Mammary epithelial cell (primary cell): ENCODE data around the gene SLC4A1AP.
A peak's percentile ranks its signal among the peaks of the same experiment; 100 is the strongest.

Experiments
- EZH2 ChIP-seq: IDR thresholded peaks from 2 replicates; pipeline ENCODE4 v1.6.1; 2012; ENCODE audit warnings: low read length, inconsistent platforms, borderline replicate concordance
- TF ChIP-seq, protein P1 (sequence below), 2 donors: IDR thresholded peaks in 1 of 2; conservative IDR thresholded peaks in 1 of 2; 2 replicates each; pipeline ENCODE4 v1.5.1; 2011 to 2012; ENCODE audit warnings: inconsistent platforms in 2 of 2, low read length in 2 of 2, mild to moderate bottlenecking in 2 of 2, control low read depth in 1 of 2, low read depth in 1 of 2; ENCODE audit not compliant: insufficient read depth in 1 of 2; ENCODE audit errors: extremely low read depth in 1 of 2

DNA sequence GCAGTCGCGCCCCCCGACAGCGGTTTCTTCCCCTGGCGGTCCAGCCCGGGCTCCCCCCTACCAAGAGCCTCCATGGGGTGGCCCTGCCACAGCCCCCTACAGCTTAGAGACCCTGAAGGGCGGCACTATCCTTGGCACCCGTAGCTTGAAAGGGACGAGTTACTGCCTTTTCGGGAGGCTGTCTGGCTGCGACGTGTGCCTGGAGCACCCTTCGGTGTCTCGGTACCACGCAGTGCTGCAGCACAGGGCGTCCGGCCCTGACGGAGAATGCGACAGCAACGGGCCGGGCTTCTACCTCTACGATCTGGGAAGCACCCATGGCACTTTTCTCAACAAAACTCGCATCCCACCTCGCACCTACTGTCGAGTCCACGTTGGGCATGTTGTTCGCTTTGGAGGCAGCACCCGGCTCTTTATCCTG is 475 bp downstream of the SLC4A1AP start:
- TF ChIP-seq, protein P1, sequence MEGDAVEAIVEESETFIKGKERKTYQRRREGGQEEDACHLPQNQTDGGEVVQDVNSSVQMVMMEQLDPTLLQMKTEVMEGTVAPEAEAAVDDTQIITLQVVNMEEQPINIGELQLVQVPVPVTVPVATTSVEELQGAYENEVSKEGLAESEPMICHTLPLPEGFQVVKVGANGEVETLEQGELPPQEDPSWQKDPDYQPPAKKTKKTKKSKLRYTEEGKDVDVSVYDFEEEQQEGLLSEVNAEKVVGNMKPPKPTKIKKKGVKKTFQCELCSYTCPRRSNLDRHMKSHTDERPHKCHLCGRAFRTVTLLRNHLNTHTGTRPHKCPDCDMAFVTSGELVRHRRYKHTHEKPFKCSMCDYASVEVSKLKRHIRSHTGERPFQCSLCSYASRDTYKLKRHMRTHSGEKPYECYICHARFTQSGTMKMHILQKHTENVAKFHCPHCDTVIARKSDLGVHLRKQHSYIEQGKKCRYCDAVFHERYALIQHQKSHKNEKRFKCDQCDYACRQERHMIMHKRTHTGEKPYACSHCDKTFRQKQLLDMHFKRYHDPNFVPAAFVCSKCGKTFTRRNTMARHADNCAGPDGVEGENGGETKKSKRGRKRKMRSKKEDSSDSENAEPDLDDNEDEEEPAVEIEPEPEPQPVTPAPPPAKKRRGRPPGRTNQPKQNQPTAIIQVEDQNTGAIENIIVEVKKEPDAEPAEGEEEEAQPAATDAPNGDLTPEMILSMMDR (conservative IDR thresholded peaks at IDR 0.05 in 1 of 2, IDR thresholded peaks at IDR 0.05 in 1 of 2; ENCODE audit: extremely low read depth in 1 of 2, insufficient read depth in 1 of 2, low read depth in 1 of 2, low read length in 2 of 2), result peak in 1 of 2 donors; percentile 17
- TF ChIP-seq EZH2, result no peak
